AG04449 (cell line): ENCODE results near the gene NDUFA11.

Experiments
- CTCF ChIA-PET: fragments of 350-600 bp; formaldehyde crosslinking; extraction: SDS; loops from one replicate; lab custom pipeline; 2021; ENCODE audit warnings: antibody characterized with exemption; lab: Yijun Ruan, JAX
- POLR2A ChIA-PET: fragments of 400-600, 350-600 bp; formaldehyde crosslinking; extraction: SDS; loops from one replicate; lab custom pipeline; 2020; ENCODE audit warnings: antibody characterized with exemption, inconsistent platforms; lab: Yijun Ruan, JAX
- DNase-seq: peaks from one replicate; pipeline ENCODE4 v3.0.0-alpha.2; 2010; ENCODE audit warnings: low read depth, low spot score
- H3K4me3 ChIP-seq: 2 replicates; pipeline ENCODE4 v1.5.1; 2011; ENCODE audit warnings: low read depth, mild to moderate bottlenecking, control low read depth, low read length
- TF ChIP-seq, protein P1 (sequence below): IDR thresholded peaks from one replicate; pipeline ENCODE4 v1.5.1; 2011; ENCODE audit warnings: mild to moderate bottlenecking, moderate library complexity, low read length, control low read depth, inconsistent platforms; ENCODE audit not compliant: insufficient read depth; ENCODE audit errors: missing control alignments

The NDUFA11 gene

DNA sequence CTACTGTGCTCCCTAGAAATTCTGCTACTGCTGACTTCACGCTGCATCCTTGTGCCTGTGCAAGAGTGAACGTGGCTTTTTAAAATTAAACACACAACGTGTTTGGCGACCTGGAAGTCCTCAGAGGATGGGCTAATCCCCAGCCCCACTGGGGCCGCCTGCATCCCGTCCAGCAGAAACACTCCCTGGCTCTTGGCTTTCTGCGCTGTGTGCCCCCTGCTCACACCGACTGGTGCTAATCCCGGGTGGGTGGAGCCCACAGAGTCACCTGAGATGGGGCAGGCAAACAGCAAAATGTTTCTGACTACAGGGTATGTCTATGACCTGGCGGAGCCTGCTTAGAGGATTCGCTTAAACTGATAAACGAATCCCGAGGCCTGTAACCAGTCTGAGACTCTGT is 25.6 kb upstream of the NDUFA11 start:
- TF ChIP-seq, protein P1, sequence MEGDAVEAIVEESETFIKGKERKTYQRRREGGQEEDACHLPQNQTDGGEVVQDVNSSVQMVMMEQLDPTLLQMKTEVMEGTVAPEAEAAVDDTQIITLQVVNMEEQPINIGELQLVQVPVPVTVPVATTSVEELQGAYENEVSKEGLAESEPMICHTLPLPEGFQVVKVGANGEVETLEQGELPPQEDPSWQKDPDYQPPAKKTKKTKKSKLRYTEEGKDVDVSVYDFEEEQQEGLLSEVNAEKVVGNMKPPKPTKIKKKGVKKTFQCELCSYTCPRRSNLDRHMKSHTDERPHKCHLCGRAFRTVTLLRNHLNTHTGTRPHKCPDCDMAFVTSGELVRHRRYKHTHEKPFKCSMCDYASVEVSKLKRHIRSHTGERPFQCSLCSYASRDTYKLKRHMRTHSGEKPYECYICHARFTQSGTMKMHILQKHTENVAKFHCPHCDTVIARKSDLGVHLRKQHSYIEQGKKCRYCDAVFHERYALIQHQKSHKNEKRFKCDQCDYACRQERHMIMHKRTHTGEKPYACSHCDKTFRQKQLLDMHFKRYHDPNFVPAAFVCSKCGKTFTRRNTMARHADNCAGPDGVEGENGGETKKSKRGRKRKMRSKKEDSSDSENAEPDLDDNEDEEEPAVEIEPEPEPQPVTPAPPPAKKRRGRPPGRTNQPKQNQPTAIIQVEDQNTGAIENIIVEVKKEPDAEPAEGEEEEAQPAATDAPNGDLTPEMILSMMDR: no peak
- POLR2A ChIA-PET: no interaction called here
- CTCF ChIA-PET: interaction anchor here (1.4 to 3.7 kb wide), 4 partner anchors 9 to 125 kb away, joined by 3 to 13 read pairs (median 4); no protein-coding TSS in a partner anchor
- no peak for DNase-seq
- H3K4me3 ChIP-seq: no peak overlapping the region

DNA sequence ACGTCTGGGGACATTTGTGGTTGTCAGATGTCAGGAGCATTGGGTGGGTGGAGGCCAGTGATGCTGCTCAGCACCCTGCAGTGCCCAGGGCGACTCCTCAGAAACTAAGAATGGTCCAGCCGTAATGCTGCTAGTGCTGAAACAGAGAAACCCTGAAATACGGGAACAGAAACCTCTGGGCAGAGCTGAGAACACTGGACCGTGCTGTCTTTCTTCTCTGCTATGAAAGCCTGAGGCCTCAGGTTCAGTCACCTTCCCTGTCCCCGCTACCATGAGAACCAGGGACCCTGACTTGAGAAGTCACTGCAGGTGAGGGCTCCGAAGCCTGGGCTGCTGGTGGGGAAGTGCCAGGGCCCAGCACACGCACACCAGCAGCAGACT is 23.8 kb upstream of the NDUFA11 start:
- TF ChIP-seq, protein P1: no peak
- ChIA-PET CTCF (interaction anchor here (3.7 kb wide), 1 partner anchor 124 kb away, joined by 13 read pairs; no protein-coding TSS in a partner anchor), POLR2A (no interaction called here)
- H3K4me3 ChIP-seq: no peak overlapping the region
- DNase-seq: no peak

DNA sequence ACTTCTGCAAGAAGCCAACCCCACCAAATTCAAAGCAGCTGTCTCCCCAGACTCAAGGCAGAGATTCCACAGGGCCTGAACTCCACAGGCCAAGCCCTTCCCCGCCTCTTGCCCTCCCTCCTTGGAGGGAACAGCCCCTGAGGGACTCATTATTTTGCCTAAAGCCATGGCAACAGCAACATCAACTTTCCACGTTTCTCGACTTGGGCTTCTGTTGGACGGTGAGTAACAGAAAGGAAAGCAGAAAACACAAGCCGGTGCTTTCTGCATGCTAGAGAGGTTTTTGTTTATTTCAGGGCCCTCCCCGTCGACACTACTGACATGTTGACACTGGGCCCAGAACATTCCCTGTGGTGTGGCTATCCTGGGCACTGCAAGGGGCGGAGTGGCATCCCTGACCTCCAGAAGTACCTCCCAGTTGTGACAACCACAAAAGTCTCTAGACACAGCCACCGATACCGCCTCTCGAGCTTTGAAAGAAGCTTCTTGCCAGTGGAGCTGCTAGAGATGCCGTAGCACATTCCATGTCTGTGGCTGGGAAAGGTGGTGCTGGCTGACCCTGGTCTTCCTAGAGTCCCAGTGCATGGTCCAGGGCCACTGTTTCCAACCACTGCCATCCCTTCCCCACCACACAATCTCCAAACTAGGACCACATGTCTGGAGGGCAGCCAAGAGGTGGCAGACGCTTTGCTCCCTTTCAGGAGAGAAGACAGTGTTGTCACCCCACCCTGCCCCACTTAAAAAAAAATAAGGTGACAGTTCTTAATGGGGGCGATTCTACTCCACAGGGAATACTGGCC is 23.3 kb upstream of the NDUFA11 start:
- POLR2A ChIA-PET: no interaction called here
- TF ChIP-seq, protein P1: no peak
- H3K4me3 ChIP-seq: no peak overlapping the region
- CTCF ChIA-PET: interaction anchor here (3.7 kb wide), 1 partner anchor 123 kb away, joined by 13 read pairs; no protein-coding TSS in a partner anchor
- no peak for DNase-seq

DNA sequence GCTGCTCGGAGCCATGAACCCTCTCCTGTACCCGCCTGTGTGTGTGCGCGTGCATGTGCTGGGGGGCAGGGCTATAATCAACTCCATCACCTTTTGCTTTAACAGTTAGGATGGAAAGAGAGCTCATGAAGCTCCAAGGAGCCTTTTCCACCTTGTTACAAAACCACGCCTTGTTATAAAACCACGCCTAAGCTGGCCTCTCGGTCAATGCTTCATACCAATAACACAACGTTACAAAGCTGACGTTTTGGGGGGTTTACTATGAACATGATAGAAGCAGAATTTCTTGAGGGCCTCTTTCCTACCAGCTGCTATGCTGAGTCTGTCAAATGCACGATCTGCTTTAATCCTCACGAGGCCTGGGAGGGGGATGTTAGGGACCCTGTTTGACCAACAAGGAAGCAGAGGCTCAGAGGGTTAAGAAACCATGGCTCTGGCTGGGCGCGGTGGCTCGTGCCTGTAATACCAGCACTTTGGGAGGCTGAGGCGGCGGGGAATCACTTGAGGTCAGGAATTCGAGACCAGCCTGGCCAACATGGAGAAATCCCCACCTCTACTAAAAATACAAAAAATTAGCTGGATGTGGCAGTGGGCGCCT is 22.3 kb upstream of the NDUFA11 start:
- DNase-seq: no peak
- no peak overlapping the region for H3K4me3 ChIP-seq
- ChIA-PET POLR2A (no interaction called here), CTCF (interaction anchor here (0.8 to 3.7 kb wide), 4 partner anchors 8 to 122 kb away, joined by 3 to 13 read pairs (median 3); no protein-coding TSS in a partner anchor)
- TF ChIP-seq, protein P1: no peak

DNA sequence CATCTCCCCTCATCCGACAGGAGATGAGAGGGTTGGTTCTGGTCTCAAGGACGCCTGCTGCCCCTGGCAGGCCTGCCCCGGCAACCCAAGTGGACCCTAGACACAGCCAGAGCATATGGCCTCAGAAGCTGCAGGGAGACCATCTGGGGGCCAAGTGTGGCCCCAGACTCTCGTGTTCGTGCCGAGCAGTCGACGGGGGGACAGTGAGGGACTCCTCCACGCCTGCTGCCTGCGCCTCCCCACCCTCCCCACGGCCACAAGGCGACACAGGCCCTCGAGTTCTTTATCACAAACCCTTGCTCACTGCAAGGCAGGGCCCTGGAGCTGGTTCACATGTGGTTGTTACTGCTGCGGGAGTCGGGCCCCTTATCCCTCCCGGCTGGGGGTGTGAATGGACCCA is 19.8 kb upstream of the NDUFA11 start:
- no peak overlapping the region for H3K4me3 ChIP-seq
- POLR2A ChIA-PET: no interaction called here
- CTCF ChIA-PET: interaction anchor here (1.0 to 1.2 kb wide), 2 partner anchors 99 to 119 kb away, joined by 3 read pairs; no protein-coding TSS in a partner anchor
- no peak for DNase-seq
- TF ChIP-seq, protein P1: no peak

DNA sequence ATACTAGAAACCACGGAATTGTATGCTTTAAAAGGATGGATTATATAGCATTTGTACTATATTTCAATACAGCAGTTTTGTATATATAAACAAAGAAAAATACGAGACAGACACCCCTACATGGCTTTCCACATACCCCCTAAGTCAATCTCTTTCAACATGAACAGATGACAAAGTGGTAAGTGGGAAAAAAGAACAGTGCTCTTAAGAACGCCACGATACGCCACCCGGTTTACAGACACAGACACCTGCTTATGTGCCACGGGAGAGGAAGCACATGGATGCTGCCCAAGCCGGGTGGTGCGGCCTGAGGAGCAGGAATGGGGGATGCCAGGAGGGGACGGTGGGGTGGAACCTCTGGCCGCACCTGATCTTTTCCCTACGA is 18.6 kb upstream of the NDUFA11 start:
- POLR2A ChIA-PET: no interaction called here
- TF ChIP-seq, protein P1: no peak
- no peak overlapping the region for H3K4me3 ChIP-seq
- no peak for DNase-seq
- CTCF ChIA-PET: interaction anchor here (0.8 kb wide), 1 partner anchor 118 kb away, joined by 4 read pairs; no protein-coding TSS in a partner anchor
